ENCODE results near the gene SCTR. TPM values are rescaled to one million over a fixed set of nuclear protein-coding genes. Genes with fewer than 3 reads are reported as not detected.

SCTR gene
- total and polyA plus RNA-seq, 2 of the 13 experiments (the other 11 are each of a cell fraction or from before 2014, with no cell fraction given) = not detected

DNA sequence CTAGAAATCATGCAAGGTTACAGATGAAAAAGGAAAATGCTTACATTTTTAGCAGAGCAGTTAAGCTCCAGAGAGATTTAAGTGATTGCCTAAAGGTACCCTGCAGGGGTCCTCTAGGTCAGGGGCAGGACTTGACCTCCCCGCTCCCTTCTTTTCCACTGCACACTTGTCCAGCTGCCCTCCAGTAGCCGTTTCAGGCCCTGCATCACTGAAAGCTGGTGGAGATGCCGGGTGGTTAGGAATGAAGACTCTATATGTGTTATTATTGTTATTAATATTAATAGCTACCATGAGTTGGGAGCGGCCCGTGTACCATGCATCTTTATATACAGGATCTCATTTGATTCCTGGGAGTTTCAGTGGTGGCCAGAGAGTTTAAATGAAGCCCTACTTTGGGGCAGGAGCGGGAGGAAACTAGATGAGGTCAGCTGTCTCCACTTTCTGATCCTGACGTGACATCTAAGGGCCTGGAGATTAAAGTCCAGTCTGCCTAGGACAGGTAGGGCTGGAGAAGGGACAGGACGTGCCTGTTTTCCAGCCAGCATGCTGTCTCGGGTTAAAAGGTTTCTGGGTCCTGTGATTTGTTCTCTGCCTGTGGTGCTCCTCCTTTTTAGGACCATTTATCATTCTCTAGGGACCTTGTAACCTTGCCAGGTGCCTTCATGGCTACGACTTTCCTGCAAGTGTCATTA is 90.5 kb downstream of the SCTR start (continued):
- TF ChIP-seq, protein P1, sequence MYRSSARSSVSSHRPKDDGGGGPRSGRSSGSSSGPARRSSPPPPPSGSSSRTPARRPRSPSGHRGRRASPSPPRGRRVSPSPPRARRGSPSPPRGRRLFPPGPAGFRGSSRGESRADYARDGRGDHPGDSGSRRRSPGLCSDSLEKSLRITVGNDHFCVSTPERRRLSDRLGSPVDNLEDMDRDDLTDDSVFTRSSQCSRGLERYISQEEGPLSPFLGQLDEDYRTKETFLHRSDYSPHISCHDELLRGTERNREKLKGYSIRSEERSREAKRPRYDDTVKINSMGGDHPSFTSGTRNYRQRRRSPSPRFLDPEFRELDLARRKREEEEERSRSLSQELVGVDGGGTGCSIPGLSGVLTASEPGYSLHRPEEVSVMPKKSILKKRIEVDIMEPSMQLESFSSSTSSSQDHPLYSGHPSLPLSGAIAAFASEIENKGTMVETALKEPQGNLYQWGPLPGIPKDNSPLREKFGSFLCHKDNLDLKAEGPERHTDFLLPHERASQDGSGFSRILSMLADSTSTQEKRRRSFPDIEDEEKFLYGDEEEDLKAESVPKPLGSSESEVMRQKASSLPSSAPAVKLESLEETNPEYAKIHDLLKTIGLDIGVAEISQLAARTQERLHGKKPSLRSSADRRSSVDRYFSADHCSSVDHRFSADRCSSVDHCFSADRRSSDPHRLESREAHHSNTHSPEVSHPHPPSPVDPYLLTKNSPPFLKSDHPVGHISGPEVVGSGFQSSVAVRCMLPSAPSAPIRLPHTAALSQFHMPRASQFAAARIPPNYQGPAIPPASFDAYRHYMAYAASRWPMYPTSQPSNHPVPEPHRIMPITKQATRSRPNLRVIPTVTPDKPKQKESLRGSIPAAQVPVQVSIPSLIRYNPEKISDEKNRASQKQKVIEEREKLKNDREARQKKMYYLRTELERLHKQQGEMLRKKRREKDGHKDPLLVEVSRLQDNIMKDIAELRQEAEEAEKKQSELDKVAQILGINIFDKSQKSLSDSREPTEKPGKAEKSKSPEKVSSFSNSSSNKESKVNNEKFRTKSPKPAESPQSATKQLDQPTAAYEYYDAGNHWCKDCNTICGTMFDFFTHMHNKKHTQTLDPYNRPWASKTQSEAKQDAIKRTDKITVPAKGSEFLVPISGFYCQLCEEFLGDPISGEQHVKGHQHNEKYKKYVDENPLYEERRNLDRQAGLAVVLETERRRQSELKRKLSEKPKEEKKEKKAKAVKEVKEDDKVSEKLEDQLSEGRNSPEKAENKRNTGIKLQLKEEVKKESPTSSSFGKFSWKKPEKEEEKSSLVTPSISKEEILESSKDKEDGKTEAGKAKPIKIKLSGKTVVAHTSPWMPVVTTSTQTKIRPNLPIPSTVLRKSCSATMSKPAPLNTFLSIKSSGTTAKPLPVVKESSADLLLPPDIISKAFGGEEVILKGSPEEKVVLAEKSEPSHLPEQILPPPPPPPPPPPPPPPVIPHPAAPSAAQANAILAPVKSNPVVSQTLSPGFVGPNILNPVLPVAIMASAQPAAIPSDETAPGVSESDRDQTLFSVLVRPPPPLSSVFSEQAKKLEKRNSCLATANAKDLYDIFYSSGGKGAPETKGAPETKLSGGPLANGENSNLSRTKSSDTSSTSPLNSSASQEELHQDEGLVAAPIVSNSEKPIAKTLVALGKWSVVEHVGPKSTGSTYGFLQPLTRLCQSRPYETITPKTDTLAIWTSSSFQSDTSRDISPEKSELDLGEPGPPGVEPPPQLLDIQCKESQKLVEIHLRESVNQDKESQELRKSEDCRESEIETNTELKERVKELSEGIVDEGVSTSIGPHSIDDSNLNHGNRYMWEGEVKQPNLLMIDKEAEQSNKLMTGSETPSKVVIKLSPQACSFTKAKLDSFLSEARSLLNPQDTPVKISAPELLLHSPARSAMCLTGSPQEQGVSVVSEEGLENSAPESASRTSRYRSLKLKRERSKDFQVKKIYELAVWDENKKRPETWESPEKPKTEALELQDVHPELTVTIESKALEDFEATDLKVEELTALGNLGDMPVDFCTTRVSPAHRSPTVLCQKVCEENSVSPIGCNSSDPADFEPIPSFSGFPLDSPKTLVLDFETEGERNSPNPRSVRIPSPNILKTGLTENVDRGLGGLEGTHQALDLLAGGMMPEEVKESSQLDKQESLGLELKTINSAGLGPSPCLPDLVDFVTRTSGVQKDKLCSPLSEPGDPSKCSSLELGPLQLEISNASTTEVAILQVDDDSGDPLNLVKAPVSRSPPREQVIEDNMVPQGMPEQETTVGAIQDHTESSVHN (CRISPR knock-in tag; IDR thresholded peaks at IDR 0.05) = no peak
- TF ChIP-seq ZC3H13 (CRISPR knock-in tag; IDR thresholded peaks at IDR 0.05) = no peak
- no peak for TF ChIP-seq BRD4 (CRISPR knock-in tag; IDR thresholded peaks at IDR 0.05)
- TF ChIP-seq CCAR2 (optimal IDR thresholded peaks at IDR 0.05; ENCODE audit: low read depth, low read length) = no peak
- TF ChIP-seq POLR2AphosphoS5 (IDR thresholded peaks at IDR 0.05; ENCODE audit: low read depth, low read length) = peak; percentile 27; the same call in 1 of the 2 replicates
- no peak for TF ChIP-seq FOXJ3 (CRISPR knock-in tag; IDR thresholded peaks at IDR 0.05; ENCODE audit: borderline replicate concordance)
- TF ChIP-seq, protein P2, sequence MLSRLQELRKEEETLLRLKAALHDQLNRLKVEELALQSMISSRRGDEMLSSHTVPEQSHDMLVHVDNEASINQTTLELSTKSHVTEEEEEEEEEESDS (CRISPR knock-in tag; IDR thresholded peaks at IDR 0.05; ENCODE audit: borderline replicate concordance) = no peak
- peak; percentile 28; the same call in 1 of the 2 replicates for TF ChIP-seq ZNF614 (CRISPR knock-in tag; IDR thresholded peaks at IDR 0.05; ENCODE audit: borderline replicate concordance)
- TF ChIP-seq KDM3A (CRISPR knock-in tag; IDR thresholded peaks at IDR 0.05; ENCODE audit: low read depth) = no peak
- peak; percentile 77; the same call in 1 of the 2 replicates for TF ChIP-seq SIN3A (IDR thresholded peaks at IDR 0.05; ENCODE audit: borderline replicate concordance, low read depth, low read length)
- TF ChIP-seq, protein P3, sequence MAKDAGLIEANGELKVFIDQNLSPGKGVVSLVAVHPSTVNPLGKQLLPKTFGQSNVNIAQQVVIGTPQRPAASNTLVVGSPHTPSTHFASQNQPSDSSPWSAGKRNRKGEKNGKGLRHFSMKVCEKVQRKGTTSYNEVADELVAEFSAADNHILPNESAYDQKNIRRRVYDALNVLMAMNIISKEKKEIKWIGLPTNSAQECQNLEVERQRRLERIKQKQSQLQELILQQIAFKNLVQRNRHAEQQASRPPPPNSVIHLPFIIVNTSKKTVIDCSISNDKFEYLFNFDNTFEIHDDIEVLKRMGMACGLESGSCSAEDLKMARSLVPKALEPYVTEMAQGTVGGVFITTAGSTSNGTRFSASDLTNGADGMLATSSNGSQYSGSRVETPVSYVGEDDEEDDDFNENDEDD (CRISPR knock-in tag; IDR thresholded peaks at IDR 0.05; ENCODE audit: borderline replicate concordance) = no peak
- TF ChIP-seq FLYWCH1 (CRISPR knock-in tag; IDR thresholded peaks at IDR 0.05) = 0 out of 2 replicates have a peak, but pooled peaks have one; percentile 32
- TF ChIP-seq, protein P4, sequence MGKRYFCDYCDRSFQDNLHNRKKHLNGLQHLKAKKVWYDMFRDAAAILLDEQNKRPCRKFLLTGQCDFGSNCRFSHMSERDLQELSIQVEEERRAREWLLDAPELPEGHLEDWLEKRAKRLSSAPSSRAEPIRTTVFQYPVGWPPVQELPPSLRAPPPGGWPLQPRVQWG (CRISPR knock-in tag; IDR thresholded peaks at IDR 0.05; ENCODE audit: borderline replicate concordance, low read depth) = no peak
- TF ChIP-seq ZNF24 (IDR thresholded peaks at IDR 0.05) = no peak
- TF ChIP-seq, protein P5, sequence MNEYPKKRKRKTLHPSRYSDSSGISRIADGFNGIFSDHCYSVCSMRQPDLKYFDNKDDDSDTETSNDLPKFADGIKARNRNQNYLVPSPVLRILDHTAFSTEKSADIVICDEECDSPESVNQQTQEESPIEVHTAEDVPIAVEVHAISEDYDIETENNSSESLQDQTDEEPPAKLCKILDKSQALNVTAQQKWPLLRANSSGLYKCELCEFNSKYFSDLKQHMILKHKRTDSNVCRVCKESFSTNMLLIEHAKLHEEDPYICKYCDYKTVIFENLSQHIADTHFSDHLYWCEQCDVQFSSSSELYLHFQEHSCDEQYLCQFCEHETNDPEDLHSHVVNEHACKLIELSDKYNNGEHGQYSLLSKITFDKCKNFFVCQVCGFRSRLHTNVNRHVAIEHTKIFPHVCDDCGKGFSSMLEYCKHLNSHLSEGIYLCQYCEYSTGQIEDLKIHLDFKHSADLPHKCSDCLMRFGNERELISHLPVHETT (CRISPR knock-in tag; conservative IDR thresholded peaks at IDR 0.05) = no peak
- TF ChIP-seq REPIN1 (CRISPR knock-in tag; IDR thresholded peaks at IDR 0.05; ENCODE audit: borderline replicate concordance, low read depth) = no peak
- 0 out of 2 replicates have a peak, but pooled peaks have one; percentile 29 for TF ChIP-seq TOPORS (CRISPR knock-in tag; IDR thresholded peaks at IDR 0.05)
- peak; percentile 75 for TF ChIP-seq CREM (IDR thresholded peaks at IDR 0.05)
- no peak for TF ChIP-seq CREM (CRISPR knock-in tag; IDR thresholded peaks at IDR 0.05)
